BLaER1 treated with 17β-estradiol and CSF1 and Interleukin-3, amounts not matched to agents 10 nM and 100 nM (cell line): Measurements from ENCODE around the gene CABLES1.

Experiments
- H3K27ac ChIP-seq, 11 experiments: shearing (Covaris generic); formaldehyde crosslinking; 2 replicates each; pipeline ENCODE4 v1.8.1; 2022
- H3K27me3 ChIP-seq, 11 experiments: shearing (Covaris generic); formaldehyde crosslinking; 2 replicates each; pipeline ENCODE4 v1.8.1; 2022
- H3K36me3 ChIP-seq, 11 experiments: shearing (Covaris generic); formaldehyde crosslinking; 2 replicates each; pipeline ENCODE4 v1.8.1; 2022
- H3K4me1 ChIP-seq, 10 experiments: shearing (Covaris generic); formaldehyde crosslinking; 2 replicates each; pipeline ENCODE4 v1.8.1; 2022
- H3K4me2 ChIP-seq, 11 experiments: shearing (Covaris generic); formaldehyde crosslinking; 2 replicates each; pipeline ENCODE4 v1.8.1; 2022
- H3K4me3 ChIP-seq, 10 experiments: shearing (Covaris generic); formaldehyde crosslinking; 2 replicates each; pipeline ENCODE4 v1.8.1; 2022
- H3K9ac ChIP-seq, 11 experiments: shearing (Covaris generic); formaldehyde crosslinking; 2 replicates each; pipeline ENCODE4 v1.8.1; 2022
- H3K9me3 ChIP-seq, 11 experiments: shearing (Covaris generic); formaldehyde crosslinking; replicated peaks in 1 of 11; 2 replicates each; pipeline ENCODE4 v1.8.1; 2022
- H4K20me1 ChIP-seq, 11 experiments: shearing (Covaris generic); formaldehyde crosslinking; 2 replicates each; pipeline ENCODE4 v1.8.1; 2022
- Cebpa-rat ChIP-seq, 11 experiments: shearing (Covaris generic); IDR thresholded peaks; 2 replicates each; pipeline ENCODE4 v1.8.1; 2022

CABLES1 gene

GRCh38 chr18:23228102-23229061, 93.1 kb downstream of the CABLES1 start:
- peak overlapping the region; percentile 2 to 95 (median 86); a peak in 19 of 22 replicates for H3K27ac ChIP-seq
- 0 out of 22 replicates have a peak, but pooled peaks cover 0 to 3% (median 0%) of the 10 kb centered on the region in 11 experiments for H3K27me3 ChIP-seq
- no peak overlapping the region for H3K4me3 ChIP-seq
- no peaks in the 10 kb centered on the region for H4K20me1 ChIP-seq
- no peaks in the 10 kb centered on the region for H3K9me3 ChIP-seq
- peak overlapping the region; percentile 71 to 93 (median 80) for H3K4me2 ChIP-seq
- H3K4me1 ChIP-seq, result peaks cover 88 to 97% (median 92%) of the 10 kb centered on the region in 10 experiments
- TF ChIP-seq Cebpa-rat (IDR thresholded peaks at IDR 0.05), result no peak
- peak overlapping the region in 10 of 11 experiments; percentile 11 to 72 (median 38); a peak in 15 of 22 replicates for H3K9ac ChIP-seq
- 0 out of 22 replicates have a peak, but pooled peaks cover 0 to 15% (median 0%) of the 10 kb centered on the region in 11 experiments for H3K36me3 ChIP-seq

GRCh38 chr18:23229472-23229871, 94.2 kb downstream of the CABLES1 start:
- Histone ChIP-seq H3K4me2 (peak overlapping the region; percentile 71 to 93 (median 80)), H3K27ac (peak overlapping the region; percentile 5 to 95 (median 86); a peak in 18 of 22 replicates), H3K4me1 (peaks cover 88 to 95% (median 91%) of the 10 kb centered on the region in 10 experiments)

GRCh38 chr18:23230686-23231085, 95.4 kb downstream of the CABLES1 start:
- no peak for TF ChIP-seq Cebpa-rat (IDR thresholded peaks at IDR 0.05)
- Histone ChIP-seq H3K27me3 (0 out of 22 replicates have a peak, but pooled peaks cover 0 to 3% (median 0%) of the 10 kb centered on the region in 11 experiments), H3K4me2 (peak overlapping the region; percentile 71 to 93 (median 80)), H3K36me3 (peaks cover 0 to 33% (median 0%) of the 10 kb centered on the region in 11 experiments; a peak in 3 of 22 replicates), H4K20me1 (no peaks in the 10 kb centered on the region), H3K9ac (peak overlapping the region; percentile 16 to 77 (median 64); a peak in 18 of 22 replicates), H3K4me1 (peaks cover 76 to 95% (median 92%) of the 10 kb centered on the region in 10 experiments), H3K4me3 (0 out of 20 replicates have a peak overlapping the region, but pooled peaks of 1 of the 10 experiments have one; percentile 1), H3K27ac (peak overlapping the region; percentile 73 to 95 (median 87)), H3K9me3 (no peaks in the 10 kb centered on the region)

More at GRCh38 chr18:23229472-23229871, 94.2 kb downstream of the CABLES1 start:
- Histone ChIP-seq H3K9ac (peak overlapping the region in 6 of 11 experiments; percentile 15 to 72 (median 27); a peak in 7 of 22 replicates), H3K4me3 (no peak overlapping the region), H4K20me1 (no peaks in the 10 kb centered on the region), H3K27me3 (0 out of 22 replicates have a peak, but pooled peaks cover 0 to 3% (median 0%) of the 10 kb centered on the region in 11 experiments), H3K9me3 (no peaks in the 10 kb centered on the region), H3K36me3 (peaks cover 0 to 22% (median 0%) of the 10 kb centered on the region in 11 experiments; a peak in 2 of 22 replicates)
- TF ChIP-seq Cebpa-rat (IDR thresholded peaks at IDR 0.05), result no peak

- peak; percentile 43 to 99 (median 67); a peak in 15 of 22 replicates for TF ChIP-seq Cebpa-rat (IDR thresholded peaks at IDR 0.05)
- Histone ChIP-seq H3K27me3 (0 out of 22 replicates have a peak, but pooled peaks cover 0 to 3% (median 0%) of the 10 kb centered on the region in 11 experiments), H3K9me3 (no peaks in the 10 kb centered on the region), H3K9ac (peak overlapping the region; percentile 28 to 77 (median 64); a peak in 19 of 22 replicates), H3K27ac (peak overlapping the region; percentile 73 to 95 (median 87)), H3K36me3 (peaks cover 0 to 41% (median 0%) of the 10 kb centered on the region in 11 experiments; a peak in 3 of 22 replicates), H3K4me3 (peak overlapping the region in 3 of 10 experiments; percentile 2 to 9 (median 6); a peak in 3 of 20 replicates), H4K20me1 (no peaks in the 10 kb centered on the region), H3K4me2 (peak overlapping the region; percentile 72 to 93 (median 81)), H3K4me1 (peaks cover 71 to 94% (median 92%) of the 10 kb centered on the region in 10 experiments)
Observed at GRCh38 chr18:23231340-23232021, 96.2 kb downstream of the CABLES1 start.

GRCh38 chr18:23232331-23232730, 97.0 kb downstream of the CABLES1 start:
- H3K4me2 ChIP-seq, result peak overlapping the region; percentile 72 to 93 (median 80)
- no peak for TF ChIP-seq Cebpa-rat (IDR thresholded peaks at IDR 0.05)
- H3K4me1 ChIP-seq, result peaks cover 71 to 94% (median 92%) of the 10 kb centered on the region in 10 experiments
- H3K9ac ChIP-seq, result peak overlapping the region in 5 of 11 experiments; percentile 39 to 75 (median 69); a peak in 9 of 22 replicates
- H4K20me1 ChIP-seq, result no peaks in the 10 kb centered on the region
- 0 out of 22 replicates have a peak, but pooled peaks cover 0 to 3% (median 0%) of the 10 kb centered on the region in 11 experiments for H3K27me3 ChIP-seq
- peaks cover 0 to 49% (median 0%) of the 10 kb centered on the region in 11 experiments; a peak in 3 of 22 replicates for H3K36me3 ChIP-seq
- H3K9me3 ChIP-seq, result no peaks in the 10 kb centered on the region
- H3K4me3 ChIP-seq, result peak overlapping the region in 1 of 10 experiments; percentile 2; a peak in 1 of 20 replicates
- peak overlapping the region; percentile 62 to 95 (median 80); a peak in 18 of 22 replicates for H3K27ac ChIP-seq

- Histone ChIP-seq H3K36me3 (peaks cover 0 to 50% (median 0%) of the 10 kb centered on the region in 11 experiments; a peak in 3 of 22 replicates), H4K20me1 (no peaks in the 10 kb centered on the region), H3K4me1 (peaks cover 71 to 94% (median 92%) of the 10 kb centered on the region in 10 experiments), H3K27me3 (0 out of 22 replicates have a peak, but pooled peaks cover 0 to 3% (median 0%) of the 10 kb centered on the region in 11 experiments), H3K4me3 (no peak overlapping the region), H3K9ac (0 out of 22 replicates have a peak overlapping the region, but pooled peaks of 1 of the 11 experiments have one; percentile 13), H3K4me2 (peak overlapping the region in 10 of 11 experiments; percentile 10 to 88 (median 40); a peak in 18 of 22 replicates), H3K9me3 (no peaks in the 10 kb centered on the region), H3K27ac (peak overlapping the region in 4 of 11 experiments; percentile 5 to 95 (median 36); a peak in 6 of 22 replicates)
- no peak for TF ChIP-seq Cebpa-rat (IDR thresholded peaks at IDR 0.05)
Observed at GRCh38 chr18:23234619-23235018, 99.3 kb downstream of the CABLES1 start.

- Histone ChIP-seq H3K27ac (peak overlapping the region in 1 of 11 experiments; percentile 95; a peak in 2 of 22 replicates), H3K27me3 (0 out of 22 replicates have a peak, but pooled peaks cover 0 to 3% (median 0%) of the 10 kb centered on the region in 11 experiments), H3K36me3 (peaks cover 0 to 55% (median 0%) of the 10 kb centered on the region in 11 experiments; a peak in 3 of 22 replicates), H4K20me1 (no peaks in the 10 kb centered on the region), H3K4me3 (no peak overlapping the region), H3K9ac (no peak overlapping the region), H3K4me2 (peak overlapping the region in 9 of 11 experiments; percentile 10 to 88 (median 40); a peak in 16 of 22 replicates), H3K4me1 (peaks cover 71 to 94% (median 92%) of the 10 kb centered on the region in 10 experiments), H3K9me3 (no peaks in the 10 kb centered on the region)
- TF ChIP-seq Cebpa-rat (IDR thresholded peaks at IDR 0.05), result no peak
Observed at GRCh38 chr18:23235336-23235735, 100.1 kb downstream of the CABLES1 start.
